Stimulated activated CD8-positive, alpha-beta memory T cell treated with anti-CD3 and anti-CD28 coated beads, Interleukin-7, amount 100 ng/mL, for 24 hours (primary cell): ENCODE measurements around the gene PLCH1.

Source experiments
- DNase-seq: peaks from one replicate; pipeline ENCODE4 v3.0.0-alpha.2; 2020; ENCODE audit warnings: low read depth

Gene PLCH1

GRCh38 chr3:155744010-155744625 is 753 bp downstream of the PLCH1 start:
- peak; percentile 12 for DNase-seq

GRCh38 chr3:155743606-155744005 is 1.3 kb downstream of the PLCH1 start:
- DNase-seq = no peak

- DNase-seq = no peak
Measured at GRCh38 chr3:155742349-155742965, 2.4 kb downstream of the PLCH1 start.

- DNase-seq = no peak
Measured at GRCh38 chr3:155741603-155742002, 3.3 kb downstream of the PLCH1 start.

DNA sequence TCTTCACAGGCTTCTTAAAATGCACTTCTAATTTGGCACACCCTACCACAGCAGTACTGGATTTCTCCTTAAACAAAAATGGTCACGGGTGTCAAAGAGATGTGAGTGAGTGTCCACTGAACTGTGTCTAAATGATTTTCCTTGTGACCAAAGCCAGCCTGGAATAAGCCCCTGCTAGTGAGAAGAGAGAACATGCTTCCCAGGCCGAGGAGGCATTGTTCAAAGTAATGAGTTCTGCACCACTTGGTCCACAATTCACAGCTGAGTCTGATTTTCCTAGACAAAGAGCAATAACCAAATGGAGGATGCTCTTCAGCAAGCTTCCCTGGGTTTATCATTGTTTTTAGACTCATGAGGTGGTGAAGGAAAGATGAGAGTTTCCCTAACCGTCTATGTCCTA is 3.8 kb downstream of the PLCH1 start:
- no peak for DNase-seq

DNA sequence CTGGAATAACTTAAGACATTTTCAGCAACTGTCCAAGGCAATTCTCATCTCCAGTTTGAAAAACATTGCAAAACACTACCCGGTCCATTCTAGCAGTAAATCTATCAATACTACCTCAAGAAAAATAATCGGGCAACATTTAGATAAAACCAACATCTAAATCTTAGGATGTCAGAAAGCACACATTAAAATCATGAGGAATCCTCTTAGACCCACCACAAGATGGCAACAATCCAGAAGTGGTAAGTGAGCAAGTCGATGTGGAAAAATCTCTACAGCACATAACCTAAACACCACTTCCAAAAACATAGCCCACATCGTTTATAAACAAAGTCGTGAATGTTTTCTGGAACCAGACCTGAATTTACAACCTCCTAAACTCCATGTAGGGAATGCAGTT is 5.7 kb downstream of the PLCH1 start:
- no peak for DNase-seq

- no peak for DNase-seq
Measured at GRCh38 chr3:155738580-155739076, 6.2 kb downstream of the PLCH1 start.

- no peak for DNase-seq
Measured at GRCh38 chr3:155737844-155738460, 6.9 kb downstream of the PLCH1 start.

DNA sequence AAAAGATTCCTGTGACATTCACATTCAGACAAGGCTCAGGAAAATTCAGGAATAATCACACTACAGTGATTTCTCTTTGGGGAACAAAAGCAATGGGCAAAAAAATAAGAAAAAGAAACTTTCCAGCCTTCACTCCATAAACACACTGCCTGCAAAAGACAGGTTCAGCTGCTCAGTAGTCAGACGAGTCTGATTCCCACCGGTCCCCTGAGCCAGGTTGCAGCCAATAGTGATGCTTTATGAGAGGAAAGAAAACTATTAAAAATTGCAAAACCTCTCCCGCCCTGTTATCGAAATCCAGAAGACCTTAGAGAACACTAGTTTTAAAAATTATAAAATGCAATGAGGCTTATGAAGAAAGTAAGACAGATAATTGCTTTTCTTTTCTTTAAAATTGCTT is 8.5 kb downstream of the PLCH1 start:
- DNase-seq = no peak

DNA sequence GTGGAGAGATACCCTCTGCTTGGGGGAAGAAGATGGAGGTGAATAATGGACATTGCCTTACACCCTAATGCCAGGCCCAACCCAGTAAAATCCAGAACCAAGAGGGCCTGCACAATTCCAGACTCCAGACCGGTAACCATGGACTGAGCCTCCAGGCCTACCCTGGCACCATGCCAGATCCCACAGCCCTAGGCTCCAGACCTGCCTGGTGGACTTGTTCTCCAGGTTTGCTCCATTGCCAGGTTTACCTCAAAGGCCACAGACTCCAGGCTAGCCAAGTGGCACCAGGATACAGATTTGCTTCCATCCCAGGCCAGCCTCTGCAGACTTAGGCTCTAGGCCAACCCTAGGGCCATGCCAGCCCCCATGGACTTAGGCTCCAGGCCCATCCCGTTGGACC is 14.0 kb downstream of the PLCH1 start:
- no peak for DNase-seq

DNA sequence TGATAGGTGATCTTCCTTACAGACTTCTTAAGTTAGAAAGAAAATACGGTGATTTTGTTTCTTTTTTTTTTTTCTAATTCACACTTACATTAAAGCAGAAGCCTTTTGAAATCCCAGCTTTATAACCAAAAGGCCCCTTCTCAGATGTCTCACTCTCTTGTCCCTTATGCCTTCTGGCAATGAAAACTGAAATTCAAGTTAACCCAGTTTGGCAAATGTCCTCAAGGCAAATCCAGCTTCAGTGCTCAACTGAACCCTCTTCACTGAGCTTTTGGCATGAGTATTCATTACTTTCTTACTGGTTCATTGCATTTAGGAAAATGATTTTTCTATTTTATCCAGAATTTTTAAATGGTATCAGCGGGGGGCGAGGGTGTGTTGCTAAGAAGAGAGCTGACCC is 17.0 kb downstream of the PLCH1 start:
- no peak for DNase-seq

GRCh38 chr3:155714295-155714718 is 30.6 kb downstream of the PLCH1 start:
- no peak for DNase-seq

DNA sequence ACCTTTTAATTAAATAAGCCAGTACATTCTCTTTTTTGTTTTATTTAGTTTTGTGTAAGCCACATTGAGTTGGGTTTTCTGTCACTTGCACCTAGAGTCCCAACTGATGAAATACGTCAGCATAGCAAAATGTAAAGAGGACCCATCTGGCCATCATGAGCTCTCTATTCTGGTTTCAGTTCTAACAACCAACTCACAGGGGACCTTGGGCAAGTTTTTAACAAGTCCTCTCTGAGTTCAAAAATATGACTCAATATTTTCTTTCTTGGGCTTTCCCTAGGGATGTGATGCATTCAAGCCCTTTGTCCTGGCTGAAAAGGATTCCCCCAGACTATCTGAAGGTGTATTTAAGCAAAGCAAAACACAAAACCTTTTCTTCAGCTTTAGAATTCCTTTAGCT is 32.9 kb downstream of the PLCH1 start:
- DNase-seq = no peak

DNA sequence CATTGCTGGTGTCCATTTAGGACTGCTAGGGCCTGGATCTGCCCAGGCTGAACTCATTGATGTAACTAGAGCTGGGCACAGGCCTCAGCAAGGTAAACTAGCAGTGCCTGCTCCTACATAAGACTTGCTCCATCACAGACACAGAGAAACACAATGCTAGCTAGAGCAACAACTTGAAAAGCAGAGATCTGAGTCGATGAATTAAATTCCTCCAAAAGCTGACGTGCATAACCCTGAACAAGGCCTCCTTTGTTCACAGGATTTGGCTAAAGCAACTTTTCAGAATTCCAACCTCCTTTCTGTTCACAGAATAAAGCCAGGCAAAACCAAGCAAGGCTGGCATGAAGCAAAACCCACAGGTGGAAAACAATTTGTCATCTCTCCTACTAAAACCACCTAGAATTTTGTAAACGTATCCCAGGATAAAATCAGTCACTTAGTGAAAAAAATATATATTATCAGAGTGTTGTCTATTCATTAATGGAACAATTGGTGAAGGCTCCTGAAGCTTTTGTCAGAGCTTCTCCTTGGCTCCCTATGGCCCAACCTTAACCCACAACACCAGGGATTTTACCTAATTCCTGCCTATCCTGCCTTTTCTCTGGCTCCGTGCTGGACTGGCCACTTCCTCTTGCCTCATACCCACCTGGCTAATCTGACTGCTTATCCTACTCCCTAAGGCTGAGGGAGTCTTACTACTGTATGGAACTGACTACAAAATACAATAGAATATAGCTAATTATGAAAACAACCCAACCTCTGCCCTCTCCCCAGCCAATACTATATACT is 39.9 kb downstream of the PLCH1 start:
- no peak for DNase-seq

GRCh38 chr3:155704061-155704460 is 40.8 kb downstream of the PLCH1 start:
- DNase-seq = no peak

DNA sequence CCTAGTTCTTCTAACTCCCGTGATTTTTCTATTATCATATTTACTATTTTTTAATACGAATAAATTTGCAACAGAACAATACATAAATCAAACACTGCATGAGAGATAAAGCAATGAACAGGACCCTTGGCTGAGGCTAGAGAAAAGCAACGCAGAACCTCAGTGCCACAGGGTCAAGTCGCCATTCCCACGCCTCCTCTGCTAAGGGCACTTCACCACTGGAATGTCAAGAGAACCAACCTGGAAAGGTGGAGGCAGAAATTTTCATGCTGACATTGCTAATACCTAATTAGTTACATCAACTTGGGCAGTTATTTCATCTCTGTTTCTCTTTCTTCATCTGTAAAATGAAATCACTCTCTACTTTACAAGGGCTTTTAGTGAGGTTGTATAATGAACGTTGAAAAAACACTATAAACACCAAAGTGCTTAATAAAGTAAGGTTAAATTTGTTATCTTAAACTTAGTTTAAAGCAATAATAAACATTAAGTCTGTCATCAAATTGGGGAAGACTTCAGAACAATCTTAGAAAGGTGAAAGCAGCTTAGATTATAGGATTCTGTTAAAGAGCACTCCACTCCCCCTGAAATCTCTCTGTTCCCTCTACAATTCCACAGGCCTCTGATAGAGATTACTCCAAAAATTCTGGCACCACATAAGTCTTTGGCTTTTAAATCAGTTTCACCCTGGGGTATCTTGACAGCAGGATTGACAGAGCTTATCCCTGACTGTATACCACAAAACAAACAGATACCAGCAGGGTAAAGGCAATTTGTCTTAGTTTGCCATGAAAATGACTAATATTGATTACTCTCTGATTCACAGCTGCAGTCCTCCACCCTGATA is 41.9 kb downstream of the PLCH1 start:
- DNase-seq = no peak

- DNase-seq = no peak
Measured at GRCh38 chr3:155701882-155702465, 42.9 kb downstream of the PLCH1 start.

GRCh38 chr3:155697542-155697941 is 47.3 kb downstream of the PLCH1 start:
- no peak for DNase-seq

- DNase-seq = no peak
Measured at GRCh38 chr3:155690921-155691320, 54.0 kb downstream of the PLCH1 start.

DNA sequence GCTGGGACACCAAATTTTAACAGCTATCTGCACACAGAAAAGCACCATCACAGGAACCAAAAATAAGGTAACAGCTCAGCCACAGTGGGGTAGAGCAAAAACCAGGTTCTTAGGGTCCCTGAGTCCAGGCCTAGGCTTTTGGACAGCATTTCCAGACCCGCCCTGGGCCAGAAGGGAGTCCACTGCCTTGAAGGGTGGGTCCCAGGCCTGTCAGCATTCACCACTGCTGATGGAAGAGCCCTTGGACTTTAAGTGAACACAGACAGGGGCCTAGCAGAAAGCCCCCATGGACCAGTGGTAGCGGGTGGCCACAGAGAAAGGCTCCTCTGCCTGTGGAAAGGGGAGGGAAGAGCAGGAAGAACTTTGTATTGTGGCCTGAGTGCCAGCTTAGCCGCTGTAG is 56.4 kb downstream of the PLCH1 start:
- no peak for DNase-seq

DNA sequence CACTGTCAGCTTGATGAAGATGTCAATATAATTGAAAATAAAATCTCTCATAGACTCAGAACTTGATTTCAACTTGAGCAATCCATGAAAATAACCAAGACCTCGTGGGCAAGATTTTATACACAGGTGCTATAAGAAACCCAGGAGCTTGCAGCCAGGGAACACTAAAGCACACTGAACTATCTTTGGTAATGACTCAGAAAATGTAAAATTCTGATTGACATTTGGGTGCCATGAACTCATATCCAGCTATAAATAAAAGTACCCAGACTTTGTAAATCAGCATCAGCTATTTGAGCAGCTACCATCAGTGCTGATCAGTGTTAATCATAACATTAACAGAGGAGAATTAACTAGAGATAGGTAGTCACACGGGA is 61.5 kb downstream of the PLCH1 start:
- no peak for DNase-seq
